Measurements from ENCODE around the gene SPTB.

Gene SPTB

DNA sequence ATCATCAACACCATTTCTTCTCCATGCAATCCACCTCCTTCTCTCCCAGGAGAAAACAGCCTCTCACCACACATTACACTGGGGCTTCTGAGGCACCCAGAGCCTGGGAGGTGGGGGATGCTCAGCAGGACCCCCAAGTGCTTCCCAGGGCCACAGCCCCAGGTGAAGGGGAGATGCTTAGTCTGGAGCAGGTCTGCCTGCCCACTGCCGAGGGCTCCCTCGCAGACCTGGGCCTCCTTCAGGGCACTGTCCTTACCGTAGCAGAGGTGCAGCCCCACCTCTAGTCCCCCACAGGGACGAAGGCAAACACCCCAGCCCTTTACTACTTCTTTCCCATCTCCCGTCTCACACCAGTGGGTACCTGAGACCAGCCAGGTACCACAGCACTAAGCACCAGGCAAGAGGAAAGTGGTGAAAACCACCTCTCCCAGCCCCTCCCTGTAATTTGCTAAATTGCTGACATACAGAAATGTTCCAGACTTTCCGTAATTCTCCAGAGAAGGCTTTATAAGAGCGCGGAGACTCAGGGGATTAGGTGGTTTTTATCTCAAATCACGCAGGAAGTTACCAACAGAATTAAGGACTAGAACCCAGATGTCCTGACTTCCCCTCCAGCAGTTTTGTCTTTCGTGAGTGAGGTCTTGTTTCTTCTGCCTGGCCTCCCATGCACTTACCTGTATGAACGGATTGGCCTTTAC, 116.5 kb downstream of the SPTB start:
- Histone ChIP-seq H3K9me3 (ENCODE audit: control insufficient read depth, insufficient read depth, low read length) (no peaks in the 10 kb centered on the region), H4K20me1 (ENCODE audit: control insufficient read depth, insufficient read depth, low read depth, low read length) (no peaks in the 10 kb centered on the region), H3K9me2 (replicated peaks; ENCODE audit: control insufficient read depth, low read length) (no peaks in the 10 kb centered on the region), H3K27me3 (ENCODE audit: control insufficient read depth, low read length) (peaks cover 9% of the 10 kb centered on the region; the same call in 1 of the 2 replicates), H3K79me2 (ENCODE audit: control insufficient read depth, low read length) (no peaks in the 10 kb centered on the region), H3K27ac (ENCODE audit: low read depth, low read length) (no peak overlapping the region), H3K4me1 (ENCODE audit: control insufficient read depth, low read length) (peaks cover 16% of the 10 kb centered on the region), H3K4me2 (ENCODE audit: low read length) (no peak overlapping the region), H3F3A (ENCODE audit: control insufficient read depth, insufficient read depth) (no peaks in the 10 kb centered on the region), H3K36me3 (ENCODE audit: control insufficient read depth, low read length) (no peaks in the 10 kb centered on the region), H3K4me3 (ENCODE audit: low read length) (no peak overlapping the region)
- TF ChIP-seq EZH2phosphoT487 (IDR thresholded peaks at IDR 0.05; ENCODE audit: borderline replicate concordance, low read length): no peak
- TF ChIP-seq, protein P1, sequence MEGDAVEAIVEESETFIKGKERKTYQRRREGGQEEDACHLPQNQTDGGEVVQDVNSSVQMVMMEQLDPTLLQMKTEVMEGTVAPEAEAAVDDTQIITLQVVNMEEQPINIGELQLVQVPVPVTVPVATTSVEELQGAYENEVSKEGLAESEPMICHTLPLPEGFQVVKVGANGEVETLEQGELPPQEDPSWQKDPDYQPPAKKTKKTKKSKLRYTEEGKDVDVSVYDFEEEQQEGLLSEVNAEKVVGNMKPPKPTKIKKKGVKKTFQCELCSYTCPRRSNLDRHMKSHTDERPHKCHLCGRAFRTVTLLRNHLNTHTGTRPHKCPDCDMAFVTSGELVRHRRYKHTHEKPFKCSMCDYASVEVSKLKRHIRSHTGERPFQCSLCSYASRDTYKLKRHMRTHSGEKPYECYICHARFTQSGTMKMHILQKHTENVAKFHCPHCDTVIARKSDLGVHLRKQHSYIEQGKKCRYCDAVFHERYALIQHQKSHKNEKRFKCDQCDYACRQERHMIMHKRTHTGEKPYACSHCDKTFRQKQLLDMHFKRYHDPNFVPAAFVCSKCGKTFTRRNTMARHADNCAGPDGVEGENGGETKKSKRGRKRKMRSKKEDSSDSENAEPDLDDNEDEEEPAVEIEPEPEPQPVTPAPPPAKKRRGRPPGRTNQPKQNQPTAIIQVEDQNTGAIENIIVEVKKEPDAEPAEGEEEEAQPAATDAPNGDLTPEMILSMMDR (IDR thresholded peaks at IDR 0.05; ENCODE audit: low read depth, low read length, poor library complexity, severe bottlenecking): no peak

DNA sequence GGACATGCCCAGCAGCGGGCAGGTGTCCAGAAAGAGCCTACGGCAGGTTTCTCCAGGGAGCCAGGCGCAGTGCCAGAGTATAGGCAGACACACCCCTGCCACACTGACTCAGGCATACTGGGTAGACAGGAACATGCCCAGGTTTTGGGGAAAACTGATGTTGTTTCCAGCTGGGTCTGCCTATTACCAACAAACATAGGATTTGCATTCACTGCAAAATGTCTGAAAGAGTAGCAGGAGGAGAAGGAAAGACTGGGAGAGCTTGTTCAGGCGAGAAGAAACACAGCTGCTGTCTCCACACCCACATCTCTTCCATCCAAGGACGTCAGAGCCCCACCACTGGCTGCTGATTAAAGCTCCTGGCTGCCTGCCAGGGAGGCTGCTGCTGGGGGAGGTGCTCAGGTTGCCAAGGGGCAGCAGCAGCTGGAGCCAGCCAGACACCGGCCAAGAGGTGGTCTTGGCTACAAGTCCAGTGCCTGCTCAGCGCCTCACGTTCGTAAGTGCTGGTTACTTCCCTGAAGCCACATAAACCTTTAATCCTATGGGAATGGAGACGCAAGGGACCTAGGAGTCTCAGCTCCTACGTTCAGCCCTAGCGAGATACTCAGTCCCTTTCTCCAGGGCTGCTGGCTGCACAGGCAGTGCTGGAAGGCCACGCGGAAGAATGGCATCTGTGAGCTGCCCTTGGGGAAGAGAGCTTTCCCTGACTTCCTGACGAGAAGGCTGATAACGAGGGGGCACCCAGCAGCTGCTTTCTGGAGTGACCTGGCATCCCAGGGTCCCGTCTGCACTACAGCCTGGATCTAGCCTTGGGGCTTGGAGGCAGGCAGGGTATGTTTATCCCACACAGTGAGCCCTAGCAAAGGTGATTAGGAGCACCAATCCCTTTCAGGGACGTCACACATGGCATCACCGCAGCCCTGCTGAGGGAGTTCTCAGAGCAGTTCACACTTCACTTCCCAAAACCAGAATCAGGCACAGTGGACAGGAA, 117.4 kb downstream of the SPTB start:
- H3K27ac ChIP-seq (ENCODE audit: low read depth, low read length): no peak overlapping the region

DNA sequence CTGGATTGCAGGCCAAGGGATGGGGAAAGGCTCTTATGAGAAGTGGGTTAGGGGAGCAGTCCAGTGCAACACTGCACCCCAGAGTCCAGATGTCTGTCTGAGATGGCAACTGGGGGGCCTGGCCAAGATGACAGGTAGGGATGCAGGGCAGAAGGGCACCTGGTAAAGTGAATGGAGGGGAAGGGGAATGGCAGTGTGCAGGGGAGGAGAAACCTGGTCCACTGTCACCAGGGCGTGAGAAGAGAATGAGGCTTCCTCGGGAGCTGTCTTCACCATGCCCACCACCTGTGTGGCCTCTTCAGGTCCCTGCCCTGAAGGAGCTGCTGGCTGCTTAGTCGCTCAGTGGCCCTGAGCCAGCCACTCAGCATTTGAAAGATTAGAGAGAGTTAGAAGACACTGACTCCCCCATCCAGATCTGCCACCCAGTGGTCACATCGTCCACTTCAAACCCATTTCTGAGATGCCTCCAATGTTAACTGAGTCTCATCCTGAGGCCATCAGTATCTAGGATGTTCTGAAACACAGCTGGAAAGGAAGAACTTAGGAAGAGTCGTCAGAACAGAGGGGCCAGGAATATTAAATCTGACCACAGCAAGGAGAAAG, 118.2 kb downstream of the SPTB start:
- Histone ChIP-seq H3F3A (ENCODE audit: control insufficient read depth, insufficient read depth) (no peaks in the 10 kb centered on the region), H3K79me2 (ENCODE audit: control insufficient read depth, low read length) (no peaks in the 10 kb centered on the region), H3K27ac (ENCODE audit: low read depth, low read length) (no peak overlapping the region), H3K4me2 (ENCODE audit: low read length) (no peak overlapping the region), H3K4me3 (ENCODE audit: low read length) (no peak overlapping the region), H3K9me3 (ENCODE audit: control insufficient read depth, insufficient read depth, low read length) (no peaks in the 10 kb centered on the region), H3K4me1 (ENCODE audit: control insufficient read depth, low read length) (peaks cover 16% of the 10 kb centered on the region), H3K9me2 (replicated peaks; ENCODE audit: control insufficient read depth, low read length) (no peaks in the 10 kb centered on the region), H3K36me3 (ENCODE audit: control insufficient read depth, low read length) (no peaks in the 10 kb centered on the region), H3K27me3 (ENCODE audit: control insufficient read depth, low read length) (peaks cover 9% of the 10 kb centered on the region; the same call in 1 of the 2 replicates), H4K20me1 (ENCODE audit: control insufficient read depth, insufficient read depth, low read depth, low read length) (no peaks in the 10 kb centered on the region)
- TF ChIP-seq EZH2phosphoT487 (IDR thresholded peaks at IDR 0.05; ENCODE audit: borderline replicate concordance, low read length): no peak
- TF ChIP-seq, protein P1 (IDR thresholded peaks at IDR 0.05; ENCODE audit: low read depth, low read length, poor library complexity, severe bottlenecking): no peak

More for the DNA sequence above, 117.4 kb downstream of the SPTB start:
- Histone ChIP-seq H3K9me3 (ENCODE audit: control insufficient read depth, insufficient read depth, low read length) (no peaks in the 10 kb centered on the region), H3K79me2 (ENCODE audit: control insufficient read depth, low read length) (no peaks in the 10 kb centered on the region), H4K20me1 (ENCODE audit: control insufficient read depth, insufficient read depth, low read depth, low read length) (no peaks in the 10 kb centered on the region), H3K36me3 (ENCODE audit: control insufficient read depth, low read length) (no peaks in the 10 kb centered on the region), H3K4me1 (ENCODE audit: control insufficient read depth, low read length) (peaks cover 16% of the 10 kb centered on the region), H3K4me3 (ENCODE audit: low read length) (no peak overlapping the region), H3K4me2 (ENCODE audit: low read length) (no peak overlapping the region), H3K9me2 (replicated peaks; ENCODE audit: control insufficient read depth, low read length) (no peaks in the 10 kb centered on the region), H3K27me3 (ENCODE audit: control insufficient read depth, low read length) (peaks cover 9% of the 10 kb centered on the region; the same call in 1 of the 2 replicates), H3F3A (ENCODE audit: control insufficient read depth, insufficient read depth) (no peaks in the 10 kb centered on the region)
- TF ChIP-seq, protein P1 (IDR thresholded peaks at IDR 0.05; ENCODE audit: low read depth, low read length, poor library complexity, severe bottlenecking): no peak
- no peak for TF ChIP-seq EZH2phosphoT487 (IDR thresholded peaks at IDR 0.05; ENCODE audit: borderline replicate concordance, low read length)

Measured in DOHH2 (cell line).